ENCODE results near the gene NME7. TPM values are rescaled to one million over a fixed set of nuclear protein-coding genes. Genes with fewer than 3 reads are reported as not detected.

The NME7 gene
- total RNA-seq, 1 experiment from 2014 or later, result 34.2 TPM

- ChIA-PET POLR2A (ENCODE audit: low non-redundant PET) (no interaction called here), CTCF (no interaction called here)
- no TSS peak for BruUV-seq (replicated peaks)
- H3K27me3 ChIP-seq (replicated peaks; ENCODE audit: insufficient read depth, low read depth, low read length, poor library complexity), result no peaks in the 10 kb centered on the region
- TF ChIP-seq CTCF (conservative IDR thresholded peaks at IDR 0.05; ENCODE audit: low read depth, low read length), result no peak
- TF ChIP-seq EZH2 (IDR thresholded peaks at IDR 0.05; ENCODE audit: borderline replicate concordance, low read depth, low read length, poor library complexity, severe bottlenecking), result no peak
- no peak for DNase-seq (ENCODE audit: low spot score)
- no peaks in the 10 kb centered on the region for H3K4me1 ChIP-seq (ENCODE audit: insufficient read depth, low read length, poor library complexity, severe bottlenecking)
- H3K9me3 ChIP-seq (ENCODE audit: low read depth, low read length, poor library complexity, severe bottlenecking), result no peaks in the 10 kb centered on the region
- intact Hi-C loops (cut with micrococcal nuclease; ENCODE audit: unreplicated experiment), result no loop called here
- H3K27ac ChIP-seq (ENCODE audit: low read depth, low read length, poor library complexity, severe bottlenecking), result no peak overlapping the region
- no peak overlapping the region for H3K4me3 ChIP-seq (ENCODE audit: low read depth, low read length, poor library complexity, severe bottlenecking)
- no peaks in the 10 kb centered on the region for H3K36me3 ChIP-seq (ENCODE audit: insufficient read depth, low read length, poor library complexity, severe bottlenecking)
Measured at GRCh38 chr1:169090900-169091311, 276.7 kb downstream of the NME7 start.

GRCh38 chr1:169090308-169090899 is 277.2 kb downstream of the NME7 start:
- H3K36me3 ChIP-seq (ENCODE audit: insufficient read depth, low read length, poor library complexity, severe bottlenecking), result no peaks in the 10 kb centered on the region
- DNase-seq (ENCODE audit: low spot score), result no peak
- no peak overlapping the region for H3K4me3 ChIP-seq (ENCODE audit: low read depth, low read length, poor library complexity, severe bottlenecking)
- no peaks in the 10 kb centered on the region for H3K9me3 ChIP-seq (ENCODE audit: low read depth, low read length, poor library complexity, severe bottlenecking)
- H3K27ac ChIP-seq (ENCODE audit: low read depth, low read length, poor library complexity, severe bottlenecking), result no peak overlapping the region
- H3K4me1 ChIP-seq (ENCODE audit: insufficient read depth, low read length, poor library complexity, severe bottlenecking), result no peaks in the 10 kb centered on the region
- no TSS peak for BruUV-seq (replicated peaks)
- no peak for TF ChIP-seq EZH2 (IDR thresholded peaks at IDR 0.05; ENCODE audit: borderline replicate concordance, low read depth, low read length, poor library complexity, severe bottlenecking)
- TF ChIP-seq CTCF (conservative IDR thresholded peaks at IDR 0.05; ENCODE audit: low read depth, low read length), result no peak
- ChIA-PET POLR2A (ENCODE audit: low non-redundant PET) (no interaction called here), CTCF (no interaction called here)
- intact Hi-C loops (cut with micrococcal nuclease; ENCODE audit: unreplicated experiment), result no loop called here
- no peaks in the 10 kb centered on the region for H3K27me3 ChIP-seq (replicated peaks; ENCODE audit: insufficient read depth, low read depth, low read length, poor library complexity)

- H3K9me3 ChIP-seq (ENCODE audit: low read depth, low read length, poor library complexity, severe bottlenecking), result no peaks in the 10 kb centered on the region
- no peaks in the 10 kb centered on the region for H3K4me1 ChIP-seq (ENCODE audit: insufficient read depth, low read length, poor library complexity, severe bottlenecking)
- ChIA-PET CTCF (no interaction called here), POLR2A (ENCODE audit: low non-redundant PET) (no interaction called here)
- no peak for DNase-seq (ENCODE audit: low spot score)
- no peaks in the 10 kb centered on the region for H3K36me3 ChIP-seq (ENCODE audit: insufficient read depth, low read length, poor library complexity, severe bottlenecking)
- BruUV-seq (replicated peaks), result no TSS peak
- intact Hi-C loops (cut with micrococcal nuclease; ENCODE audit: unreplicated experiment), result no loop called here
- no peak overlapping the region for H3K27ac ChIP-seq (ENCODE audit: low read depth, low read length, poor library complexity, severe bottlenecking)
- TF ChIP-seq CTCF (conservative IDR thresholded peaks at IDR 0.05; ENCODE audit: low read depth, low read length) (no peak), EZH2 (IDR thresholded peaks at IDR 0.05; ENCODE audit: borderline replicate concordance, low read depth, low read length, poor library complexity, severe bottlenecking) (no peak)
- no peaks in the 10 kb centered on the region for H3K27me3 ChIP-seq (replicated peaks; ENCODE audit: insufficient read depth, low read depth, low read length, poor library complexity)
- H3K4me3 ChIP-seq (ENCODE audit: low read depth, low read length, poor library complexity, severe bottlenecking), result no peak overlapping the region
Measured at GRCh38 chr1:169089776-169090175, 277.8 kb downstream of the NME7 start.

All from A673 (cell line).